HG02763 (cell line): Measurements from ENCODE around the gene MICAL3.

Experiments
- ATAC-seq: cut with Tn5 transposase; IDR thresholded peaks from one replicate; pipeline ENCODE4 v1.9.1; 2021; ENCODE audit warnings: mild to moderate bottlenecking, moderate library complexity; ENCODE audit not compliant: unreplicated experiment

The MICAL3 gene

DNA sequence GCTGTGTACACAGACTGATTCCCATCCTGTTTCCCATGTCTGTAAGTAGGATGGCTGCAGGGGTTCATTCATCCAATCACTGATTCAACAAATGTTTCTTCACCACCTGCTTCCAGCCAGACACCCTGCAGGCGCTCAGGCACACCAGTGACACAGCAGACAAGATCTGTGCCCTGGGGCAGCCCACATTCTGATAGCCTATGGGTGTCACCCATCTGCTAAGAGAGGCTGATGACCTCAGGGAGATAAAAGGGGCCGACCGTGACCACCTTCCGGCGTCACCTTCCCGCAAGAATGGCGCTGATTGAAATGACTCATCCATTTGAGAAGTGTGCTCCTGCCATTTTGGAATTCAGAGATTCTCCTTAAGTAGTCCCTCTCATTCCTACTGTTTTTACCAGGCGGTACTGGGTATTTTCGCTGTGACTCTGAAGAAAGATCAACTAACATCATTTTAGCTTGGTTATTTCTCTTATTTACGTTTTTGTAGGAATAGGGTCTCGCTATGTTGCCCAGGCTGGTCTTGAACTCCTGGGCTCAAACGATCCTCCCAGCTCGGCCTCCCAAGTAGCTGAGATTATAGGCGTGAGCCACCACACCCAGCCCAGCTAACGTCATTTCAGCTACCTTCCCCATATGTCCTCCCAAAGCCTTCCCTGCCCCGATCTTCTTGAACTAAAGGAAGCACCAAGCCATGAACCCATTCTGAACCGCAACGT, 176.8 kb downstream of the MICAL3 start:
- ATAC-seq: no peak

DNA sequence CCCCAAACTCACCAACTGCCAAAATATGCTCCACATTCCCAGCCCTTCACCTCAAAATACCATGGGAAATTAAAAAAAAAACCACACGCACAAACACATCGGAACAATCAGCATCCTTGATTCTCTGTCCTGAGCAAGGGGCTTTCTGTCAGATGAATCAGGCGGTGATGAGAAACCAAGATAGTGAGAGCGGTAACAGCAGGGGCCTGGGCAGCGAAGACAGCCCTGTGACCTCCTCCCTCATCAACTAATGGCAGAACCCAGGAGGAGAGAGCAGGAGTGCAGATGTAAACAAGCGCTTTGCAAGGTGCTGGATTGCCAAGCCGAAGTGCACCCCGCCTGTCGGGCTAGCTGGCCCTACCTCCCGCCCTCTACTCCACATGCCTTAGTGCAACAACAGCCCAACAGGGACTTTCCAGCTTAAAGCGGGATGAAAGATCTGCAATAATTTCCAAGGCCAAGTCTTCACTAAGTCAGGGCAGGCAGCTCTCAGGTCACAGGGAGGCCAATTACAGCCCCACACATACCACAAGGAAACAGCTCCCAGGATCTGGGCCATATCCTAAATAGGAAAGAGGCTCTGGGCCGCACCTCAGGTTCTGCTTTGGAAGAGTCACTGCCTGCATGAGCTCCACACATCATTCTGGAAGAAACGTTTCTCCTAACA, 177.9 kb downstream of the MICAL3 start:
- no peak for ATAC-seq

GRCh38 chr22:17845790-17846189, 178.6 kb downstream of the MICAL3 start:
- no peak for ATAC-seq

GRCh38 chr22:17845327-17845726, 179.0 kb downstream of the MICAL3 start:
- no peak for ATAC-seq

GRCh38 chr22:17844150-17844549, 180.2 kb downstream of the MICAL3 start:
- no peak for ATAC-seq

DNA sequence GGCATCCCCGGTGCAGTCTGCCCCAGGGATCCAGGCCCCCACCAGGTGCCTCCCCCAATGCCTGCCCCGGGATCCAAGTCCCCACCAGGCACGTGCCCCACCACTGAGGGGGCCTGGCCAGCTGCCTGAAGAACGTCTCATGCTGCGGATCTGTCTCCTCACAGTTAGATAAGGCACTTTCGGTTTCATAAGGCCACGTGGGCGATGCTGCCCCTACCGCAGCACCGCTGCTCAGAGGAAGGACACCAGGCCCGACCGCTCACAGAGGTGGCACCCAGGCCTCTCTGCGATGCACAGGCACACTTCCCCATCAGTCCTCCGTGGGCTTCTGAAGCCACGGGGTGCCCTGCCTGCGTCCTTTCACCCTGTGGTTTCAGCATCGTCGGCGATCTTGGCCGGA, 182.0 kb downstream of the MICAL3 start:
- ATAC-seq: no peak

DNA sequence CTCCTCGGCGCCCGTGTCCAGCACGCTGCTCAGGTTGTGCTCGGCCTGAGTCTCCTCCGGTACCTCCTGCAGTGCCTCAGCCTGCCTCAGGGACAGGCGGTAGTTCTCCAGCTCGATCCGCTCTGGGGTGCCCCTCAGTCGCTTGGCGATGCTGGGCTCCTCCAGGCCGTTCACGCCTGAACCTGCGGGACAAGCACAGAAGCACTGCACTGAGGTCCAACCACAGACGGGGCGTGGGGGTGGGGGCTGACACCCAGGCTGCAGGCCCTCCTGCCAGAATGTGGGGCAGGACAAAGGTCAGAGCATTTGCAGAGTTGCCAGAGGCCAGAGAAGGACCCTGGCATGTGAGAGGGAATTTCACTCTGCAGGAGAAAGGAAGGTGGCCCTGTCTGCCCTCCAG, 182.5 kb downstream of the MICAL3 start:
- no peak for ATAC-seq

DNA sequence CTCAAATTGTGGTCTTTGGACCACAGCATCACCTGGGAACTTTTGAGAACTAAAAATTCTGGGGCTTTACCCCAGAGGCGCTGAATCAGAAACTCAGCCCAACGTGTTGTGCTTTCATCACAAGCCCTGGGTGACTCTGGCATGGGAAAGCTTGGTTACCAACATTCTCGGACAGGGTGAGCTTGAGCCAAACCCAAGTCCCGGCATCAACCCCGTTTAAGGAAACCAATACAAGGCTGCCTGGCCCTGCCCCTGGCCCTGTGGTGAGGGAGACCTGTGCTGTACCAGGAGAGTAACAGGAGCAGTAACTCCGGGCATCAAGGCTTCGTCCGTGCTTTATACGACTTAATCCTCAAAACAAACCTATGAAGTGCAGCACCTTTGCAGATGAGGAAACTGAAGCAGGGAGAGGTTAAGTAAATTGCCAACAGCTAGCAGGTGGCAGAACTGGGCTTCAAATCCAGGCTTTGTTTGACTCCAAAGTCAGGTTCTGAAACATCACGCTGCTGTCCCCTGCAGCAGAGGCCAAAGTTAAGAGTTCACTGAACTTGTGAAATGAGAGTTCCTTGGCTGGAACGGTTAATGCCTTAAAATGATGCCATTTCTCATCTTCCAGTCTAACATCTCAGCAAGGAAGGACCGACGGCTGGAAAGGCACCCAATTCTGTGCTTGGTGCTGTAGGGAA, 186.0 kb downstream of the MICAL3 start:
- ATAC-seq: no peak

GRCh38 chr22:17836992-17837742, 187.2 kb downstream of the MICAL3 start:
- no peak for ATAC-seq

DNA sequence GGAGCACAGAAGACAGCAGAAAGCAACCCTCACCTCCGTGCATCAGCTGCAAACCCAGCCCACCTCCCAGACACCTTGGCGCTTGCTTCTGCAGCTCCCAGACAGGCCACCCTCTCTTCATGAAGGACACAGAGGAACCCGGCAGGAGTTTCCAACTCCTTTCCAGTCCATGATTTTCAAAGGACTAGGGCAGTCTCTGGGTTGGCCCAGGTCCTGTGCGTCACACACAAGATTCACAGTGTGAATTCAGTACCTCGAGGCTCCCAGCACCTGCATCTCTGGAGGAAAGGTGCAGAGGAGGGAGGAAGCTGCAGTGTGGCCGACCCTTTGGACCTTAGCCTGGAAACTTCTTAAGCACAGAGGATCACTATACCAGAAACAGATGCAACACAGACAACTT, 189.1 kb downstream of the MICAL3 start:
- ATAC-seq: no peak

GRCh38 chr22:17833489-17833888, 190.9 kb downstream of the MICAL3 start:
- ATAC-seq: no peak

DNA sequence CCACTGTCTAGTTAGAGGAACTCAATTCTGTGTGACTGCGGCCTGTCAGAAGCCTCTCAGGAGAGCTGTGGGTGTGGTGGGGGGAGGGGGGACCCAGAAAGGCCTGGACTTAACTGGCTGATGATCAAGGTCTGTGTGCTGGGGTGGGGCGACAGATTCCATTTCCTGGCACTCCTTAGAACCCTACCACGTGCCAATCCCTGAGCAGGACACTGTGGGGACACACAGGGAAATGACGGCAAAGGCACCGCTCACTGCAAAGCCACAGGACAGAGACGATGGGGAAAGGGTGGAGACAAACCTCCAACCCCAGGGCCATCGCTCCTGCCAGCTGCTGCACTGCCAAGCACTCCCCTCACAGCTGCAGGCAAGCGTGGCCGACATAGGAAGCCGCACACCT, 191.7 kb downstream of the MICAL3 start:
- no peak for ATAC-seq

- ATAC-seq: no peak
Observed at GRCh38 chr22:17831501-17832251, 192.7 kb downstream of the MICAL3 start.

DNA sequence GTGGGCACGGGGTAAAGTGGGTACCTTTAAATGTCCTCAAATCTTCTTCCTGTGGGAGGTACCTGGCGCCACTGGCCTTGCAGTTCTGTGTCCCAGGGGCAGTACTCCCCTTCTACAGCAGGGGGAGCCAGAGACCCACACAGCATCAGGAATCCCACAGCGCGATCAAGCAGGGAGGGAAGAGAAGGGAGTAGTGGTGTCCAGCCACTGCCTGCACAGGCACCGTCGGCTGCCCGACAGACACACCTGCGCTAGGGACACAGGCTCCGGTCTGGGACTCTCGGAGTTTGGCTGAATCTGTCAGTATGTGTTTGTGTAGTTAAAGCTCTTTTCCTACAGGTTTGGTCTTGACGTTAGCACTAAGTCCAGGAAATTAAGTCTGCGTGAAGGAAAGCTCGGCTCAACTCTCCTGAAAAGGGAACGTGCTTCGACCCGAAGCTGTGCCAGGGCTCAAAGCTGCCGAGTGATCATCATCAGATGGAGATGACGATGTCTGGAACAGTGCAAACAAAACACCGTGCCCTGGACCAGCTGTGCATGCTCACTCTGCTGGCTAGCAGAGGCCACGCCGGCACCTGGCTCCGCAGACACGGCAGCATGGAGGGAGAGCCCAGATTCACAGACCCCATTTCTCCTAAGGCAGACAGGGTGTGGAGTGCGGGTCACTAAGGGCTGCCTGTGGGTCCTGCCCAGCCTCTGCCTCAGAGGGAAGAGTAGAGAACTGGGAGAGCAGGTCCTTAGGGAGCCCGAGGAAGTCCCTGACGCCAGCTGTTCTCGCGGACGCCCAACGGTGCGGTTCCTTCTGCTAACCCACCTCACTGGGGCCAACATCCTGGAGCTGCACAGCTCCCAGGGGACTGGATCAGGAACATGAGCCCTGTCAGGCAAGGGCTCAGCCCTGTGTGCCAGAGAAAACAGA, 194.1 kb downstream of the MICAL3 start:
- ATAC-seq: no peak

DNA sequence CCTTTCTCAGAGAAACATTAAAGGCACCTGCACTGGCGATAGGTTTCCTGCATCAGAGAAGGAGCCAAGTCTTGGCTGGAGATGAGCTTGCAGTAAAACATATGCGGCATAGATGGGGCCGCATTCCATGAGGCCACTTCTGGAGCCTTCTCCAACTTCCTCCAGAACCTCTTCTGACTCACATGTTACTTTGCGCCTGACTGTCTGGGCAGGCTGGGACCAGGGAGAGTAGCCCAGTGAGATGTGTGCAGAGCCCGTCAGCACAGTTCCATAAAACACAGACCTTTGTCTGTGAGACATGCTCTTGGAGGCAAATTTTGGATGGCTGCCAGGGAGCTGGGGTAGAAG, 194.7 kb downstream of the MICAL3 start:
- ATAC-seq: no peak

GRCh38 chr22:17828502-17829080, 195.8 kb downstream of the MICAL3 start:
- no peak for ATAC-seq

- ATAC-seq: no peak
Observed at GRCh38 chr22:17827466-17827865, 196.9 kb downstream of the MICAL3 start.

- ATAC-seq: no peak
Observed at GRCh38 chr22:17825876-17826550, 198.3 kb downstream of the MICAL3 start.

GRCh38 chr22:17824457-17824856, 199.9 kb downstream of the MICAL3 start:
- no peak for ATAC-seq
